ENCODE measurements around the gene CACNB4. TPM values are rescaled to one million over a fixed set of nuclear protein-coding genes. Genes with fewer than 3 reads are reported as not detected.

CACNB4 gene
- total RNA-seq, 3 donors from 2014 or later = 1.6 to 17.7 (median 11.5) TPM

DNA sequence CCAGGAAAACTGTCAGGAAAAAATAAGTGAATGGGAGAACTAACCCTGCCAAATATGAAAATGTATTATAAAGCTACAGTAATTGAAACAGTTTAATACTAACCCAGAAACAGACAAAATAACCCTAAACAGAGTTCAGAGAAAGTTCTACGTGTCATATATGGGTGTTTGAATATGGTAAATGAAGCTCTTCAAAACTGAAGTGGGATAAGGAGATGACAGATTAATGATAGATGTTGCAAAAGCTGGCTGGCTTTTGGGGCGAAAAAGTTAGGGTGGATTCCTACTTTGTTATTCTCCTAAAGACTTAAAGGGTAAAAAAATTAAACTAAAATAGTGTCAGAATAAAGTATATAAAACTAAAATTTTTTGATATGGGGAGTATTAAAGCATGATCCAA is 168.8 kb downstream of the CACNB4 start:
- Histone ChIP-seq H3K4me3 (no peak overlapping the region), H3K4me1 (no peaks in the 10 kb centered on the region), H3K9me3 (no peaks in the 10 kb centered on the region), H3K36me3 (no peaks in the 10 kb centered on the region), H3K27me3 (no peaks in the 10 kb centered on the region), H3K27ac (no peak overlapping the region)
- TF ChIP-seq POLR2A (IDR thresholded peaks at IDR 0.05) (no peak), POLR2AphosphoS5 (IDR thresholded peaks at IDR 0.05) (no peak)
- TF ChIP-seq, protein P1, sequence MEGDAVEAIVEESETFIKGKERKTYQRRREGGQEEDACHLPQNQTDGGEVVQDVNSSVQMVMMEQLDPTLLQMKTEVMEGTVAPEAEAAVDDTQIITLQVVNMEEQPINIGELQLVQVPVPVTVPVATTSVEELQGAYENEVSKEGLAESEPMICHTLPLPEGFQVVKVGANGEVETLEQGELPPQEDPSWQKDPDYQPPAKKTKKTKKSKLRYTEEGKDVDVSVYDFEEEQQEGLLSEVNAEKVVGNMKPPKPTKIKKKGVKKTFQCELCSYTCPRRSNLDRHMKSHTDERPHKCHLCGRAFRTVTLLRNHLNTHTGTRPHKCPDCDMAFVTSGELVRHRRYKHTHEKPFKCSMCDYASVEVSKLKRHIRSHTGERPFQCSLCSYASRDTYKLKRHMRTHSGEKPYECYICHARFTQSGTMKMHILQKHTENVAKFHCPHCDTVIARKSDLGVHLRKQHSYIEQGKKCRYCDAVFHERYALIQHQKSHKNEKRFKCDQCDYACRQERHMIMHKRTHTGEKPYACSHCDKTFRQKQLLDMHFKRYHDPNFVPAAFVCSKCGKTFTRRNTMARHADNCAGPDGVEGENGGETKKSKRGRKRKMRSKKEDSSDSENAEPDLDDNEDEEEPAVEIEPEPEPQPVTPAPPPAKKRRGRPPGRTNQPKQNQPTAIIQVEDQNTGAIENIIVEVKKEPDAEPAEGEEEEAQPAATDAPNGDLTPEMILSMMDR (IDR thresholded peaks at IDR 0.05) = no peak
- DNase-seq (ENCODE audit: low spot score in 2 of 2) = no peak
- intact Hi-C loops (cut with DNase I; ENCODE audit: low total_unique reads) = no loop called here

DNA sequence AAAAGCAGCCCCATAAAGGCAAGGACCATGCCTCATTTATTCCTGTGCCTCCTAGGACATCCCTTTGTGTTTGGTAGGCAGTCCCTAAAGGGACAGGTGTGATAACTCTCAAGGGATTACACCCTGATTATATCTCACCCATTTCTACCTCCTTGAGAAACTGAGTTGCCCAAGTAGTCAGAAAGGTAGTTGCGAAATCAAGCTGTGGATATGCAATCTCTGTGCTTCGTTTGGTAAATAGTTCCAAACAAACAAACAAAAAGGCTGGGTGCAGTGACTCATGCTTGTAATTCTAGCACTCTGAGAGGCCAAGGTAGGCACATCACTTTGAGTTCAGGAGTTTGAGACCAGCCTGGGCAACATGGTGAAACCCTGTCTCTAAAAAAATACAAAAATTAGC is 170.5 kb downstream of the CACNB4 start:
- Histone ChIP-seq H3K36me3 (no peaks in the 10 kb centered on the region), H3K4me1 (no peaks in the 10 kb centered on the region), H3K27me3 (no peaks in the 10 kb centered on the region), H3K9me3 (no peaks in the 10 kb centered on the region), H3K27ac (no peak overlapping the region), H3K4me3 (no peak overlapping the region)
- TF ChIP-seq POLR2AphosphoS5 (IDR thresholded peaks at IDR 0.05) (no peak), POLR2A (IDR thresholded peaks at IDR 0.05) (no peak)
- TF ChIP-seq, protein P1 (IDR thresholded peaks at IDR 0.05) = no peak
- no peak for DNase-seq (ENCODE audit: low spot score in 2 of 2)
- intact Hi-C loops (cut with DNase I; ENCODE audit: low total_unique reads) = no loop called here

DNA sequence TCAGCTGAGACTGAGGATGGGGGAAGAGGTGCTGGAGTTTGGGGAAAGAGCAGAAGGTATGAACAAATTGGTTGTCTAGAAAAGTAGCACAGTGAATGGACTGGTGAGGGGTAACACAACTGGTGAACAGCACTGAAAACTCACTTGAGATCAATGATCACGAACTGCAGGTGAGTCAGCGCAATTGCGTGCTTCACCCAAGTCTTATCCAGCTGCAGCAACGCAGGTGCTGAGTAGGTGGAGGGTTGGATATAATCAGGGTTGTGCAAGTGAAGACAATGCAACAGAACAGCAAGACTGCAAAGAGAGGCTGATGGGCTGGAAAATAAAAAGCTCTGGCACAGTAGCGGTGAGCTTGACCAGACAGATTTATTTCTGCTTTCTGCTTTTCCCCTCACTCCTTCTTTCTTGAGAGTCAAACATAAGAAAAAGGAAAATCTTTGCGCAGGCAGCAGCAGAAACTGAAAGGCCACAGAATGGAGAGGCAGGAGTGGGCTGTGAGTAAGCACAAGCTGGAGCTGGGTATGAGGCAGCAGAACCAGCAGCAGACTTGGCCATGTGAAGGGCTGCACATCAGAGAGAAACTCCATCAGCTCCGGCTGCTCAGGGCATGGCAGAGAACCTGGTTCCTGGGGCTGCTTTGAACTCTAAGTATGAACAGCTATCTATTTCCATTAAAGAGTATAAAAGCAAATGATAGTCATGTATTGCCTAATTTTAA is 171.2 kb downstream of the CACNB4 start:
- TF ChIP-seq, protein P1 (IDR thresholded peaks at IDR 0.05) = no peak
- no peak for TF ChIP-seq POLR2AphosphoS5 (IDR thresholded peaks at IDR 0.05)
- TF ChIP-seq POLR2A (IDR thresholded peaks at IDR 0.05) = no peak
- no peaks in the 10 kb centered on the region for H3K9me3 ChIP-seq
- no peaks in the 10 kb centered on the region for H3K4me1 ChIP-seq
- intact Hi-C loops (cut with DNase I; ENCODE audit: low total_unique reads) = no loop called here
- no peak overlapping the region for H3K4me3 ChIP-seq
- H3K27me3 ChIP-seq = no peaks in the 10 kb centered on the region
- no peak for DNase-seq (ENCODE audit: low spot score in 2 of 2)
- H3K27ac ChIP-seq = no peak overlapping the region
- H3K36me3 ChIP-seq = no peaks in the 10 kb centered on the region

DNA sequence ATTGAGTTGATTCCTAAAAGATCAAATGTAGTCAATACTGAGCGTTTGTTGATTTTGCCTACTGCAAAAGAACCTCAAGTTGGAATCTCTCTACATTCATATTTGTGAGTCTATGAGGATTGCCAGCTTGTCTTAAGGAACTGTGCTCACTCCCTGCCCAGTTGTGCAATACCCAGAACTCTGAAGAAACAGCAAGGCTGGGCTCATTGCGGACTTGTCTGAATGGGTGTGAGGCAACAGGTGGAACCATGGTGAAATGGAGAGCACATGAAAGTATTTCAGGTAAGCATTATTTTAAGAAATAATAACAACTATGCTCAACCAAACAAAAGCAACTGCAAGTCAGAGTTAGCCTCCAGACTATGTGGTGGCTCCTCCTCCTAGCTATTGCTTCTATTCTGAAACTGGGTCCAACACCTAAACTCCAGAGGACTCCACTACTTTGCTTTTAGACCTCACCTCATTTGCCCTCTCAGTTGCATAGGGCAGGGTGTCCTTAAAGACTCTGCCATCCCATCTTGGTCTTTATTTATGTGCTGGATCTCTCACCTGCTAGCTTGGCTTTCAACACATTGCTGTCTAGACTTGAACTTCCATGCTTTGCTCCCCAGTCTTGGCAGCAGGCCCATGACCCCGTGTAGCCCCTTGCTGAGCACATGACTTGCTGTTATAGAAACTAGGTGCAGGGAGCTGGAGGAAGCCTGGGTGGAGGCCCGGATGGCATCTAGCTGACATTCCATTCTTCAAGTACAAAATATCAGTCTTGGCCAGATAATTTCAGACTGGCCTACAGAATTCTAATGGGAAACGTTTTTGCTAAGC is 175.8 kb downstream of the CACNB4 start:
- DNase-seq (ENCODE audit: low spot score in 2 of 2) = peak in 1 of 2 donors; percentile 26

More for the DNA sequence above, 175.8 kb downstream of the CACNB4 start:
- Histone ChIP-seq H3K36me3 (no peaks in the 10 kb centered on the region), H3K4me1 (no peaks in the 10 kb centered on the region), H3K4me3 (no peak overlapping the region), H3K27me3 (no peaks in the 10 kb centered on the region), H3K9me3 (no peaks in the 10 kb centered on the region), H3K27ac (no peak overlapping the region)
- intact Hi-C loops (cut with DNase I; ENCODE audit: low total_unique reads) = no loop called here
- TF ChIP-seq, protein P1 (IDR thresholded peaks at IDR 0.05) = no peak
- no peak for TF ChIP-seq POLR2AphosphoS5 (IDR thresholded peaks at IDR 0.05)
- no peak for TF ChIP-seq POLR2A (IDR thresholded peaks at IDR 0.05)

All from breast epithelium (tissue), 4 donors.